GM12878 (cell line): Measurements from ENCODE around the gene INVS. TPM values are rescaled to one million over a fixed set of nuclear protein-coding genes. Genes with fewer than 3 reads are reported as not detected.

Experiments used
- ATAC-seq: fragments of 200-7000 bp; cut with Tn5 transposase; 3 replicates; pipeline ENCODE4 v1.9.1; 2020; ENCODE audit warnings: mild to moderate bottlenecking, moderate library complexity
- BruUV-seq: library from RNA; stranded (reverse); fragments of 400-500 nt; replicated peaks from 2 replicates; lab custom pipeline; 2021; lab: Mats Ljungman, UMichigan
- CTCF ChIA-PET: fragments of 300-600 bp; sonication (Branson Sonifier 250); formaldehyde crosslinking; extraction: SDS; loops from one replicate; lab custom pipeline; 2021; ENCODE audit warnings: inconsistent platforms; lab: Yijun Ruan, JAX
- POLR2A ChIA-PET: fragments of 350-600 bp; formaldehyde crosslinking; extraction: SDS; loops from one replicate; lab custom pipeline; 2021; ENCODE audit warnings: inconsistent platforms; lab: Charles Lee
- RAD21 ChIA-PET: fragments of 300-600 bp; sonication (Branson Sonifier 250); formaldehyde crosslinking; loops from one replicate; lab custom pipeline; 2023; ENCODE audit warnings: antibody characterized with exemption; ENCODE audit not compliant: unreplicated experiment; lab: Charles Lee
- SMC1A ChIA-PET: fragments of 300-600 bp; sonication (Branson Sonifier 250); formaldehyde crosslinking; loops from one replicate; lab custom pipeline; 2023; ENCODE audit not compliant: unreplicated experiment, uncharacterized antibody; lab: Charles Lee
- DNase-seq: peaks from one replicate; pipeline ENCODE4 v3.0.0-alpha.2; 2011; ENCODE audit warnings: low read depth, low spot score
- FAIRE-seq: peaks from 3 replicates; lab custom pipeline; 2011; peaks lifted over from hg19 to GRCh38; lab: Jason Lieb, UNC
- H2AFZ ChIP-seq: 2 replicates; pipeline ENCODE4 v1.6.0; 2011; ENCODE audit warnings: low read depth, low read length, control low read depth; ENCODE audit not compliant: control insufficient read depth
- H3K27ac ChIP-seq: 2 replicates; pipeline ENCODE4 v1.5.1; 2011; ENCODE audit warnings: control low read depth; ENCODE audit not compliant: control insufficient read depth, insufficient read depth
- H3K27me3 ChIP-seq, 2 experiments: replicated peaks in 1 of 2; 2 replicates each; pipeline versions ENCODE4 v1.6.0 to v1.6.1; 2011; ENCODE audit warnings: low read length in 1 of 2; ENCODE audit not compliant: control insufficient read depth in 2 of 2, insufficient read depth in 2 of 2
- H3K36me3 ChIP-seq, 2 experiments: 2 replicates each; pipeline ENCODE4 v1.5.1; 2011; ENCODE audit warnings: low read length in 1 of 2; ENCODE audit not compliant: control insufficient read depth in 2 of 2, insufficient read depth in 2 of 2
- H3K4me1 ChIP-seq: 2 replicates; pipeline ENCODE4 v1.6.1; 2011; ENCODE audit warnings: mild to moderate bottlenecking, low read length, moderate library complexity, mixed read lengths; ENCODE audit not compliant: control insufficient read depth, insufficient read depth
- H3K4me2 ChIP-seq: 2 replicates; pipeline ENCODE4 v1.6.0; 2011; ENCODE audit warnings: control low read depth; ENCODE audit not compliant: control insufficient read depth, insufficient read depth
- H3K4me3 ChIP-seq: fragments of 200-600 bp; sonication (generic); 2 replicates; pipeline ENCODE4 v1.5.1; 2016
- H3K79me2 ChIP-seq: 2 replicates; pipeline ENCODE4 v1.6.0; 2011; ENCODE audit warnings: low read length; ENCODE audit not compliant: control insufficient read depth, insufficient read depth
- H3K9ac ChIP-seq: 2 replicates; pipeline ENCODE4 v1.8.0; 2011; ENCODE audit warnings: low read length, control low read depth, mixed read lengths; ENCODE audit not compliant: control insufficient read depth, insufficient read depth
- H3K9me3 ChIP-seq: replicated peaks from 3 replicates; pipeline ENCODE4 v1.5.1; 2011; ENCODE audit warnings: mild to moderate bottlenecking, low read length; ENCODE audit not compliant: control insufficient read depth, insufficient read depth
- H4K20me1 ChIP-seq: 2 replicates; pipeline ENCODE4 v1.6.0; 2011; ENCODE audit not compliant: control insufficient read depth, insufficient read depth
- EED ChIP-seq: sonication (generic); IDR thresholded peaks from 2 replicates; pipeline ENCODE4 v1.6.1; 2016; ENCODE audit warnings: antibody characterized with exemption, low read depth
- POLR2AphosphoS5 ChIP-seq: IDR thresholded peaks from 2 replicates; pipeline ENCODE4 v1.6.1; 2011; ENCODE audit warnings: mild to moderate bottlenecking, low read length, inconsistent platforms
- SPI1 ChIP-seq: IDR thresholded peaks from 2 replicates; pipeline ENCODE4 v1.6.1; 2011; ENCODE audit warnings: low read depth, mild to moderate bottlenecking, low read length, moderate library complexity, borderline replicate concordance; ENCODE audit not compliant: insufficient read depth
- SRF ChIP-seq, 2 experiments: IDR thresholded peaks; 2 replicates each; pipeline ENCODE4 v1.6.1; 2011; ENCODE audit warnings: low read depth in 2 of 2, low read length in 2 of 2, mild to moderate bottlenecking in 1 of 2, moderate library complexity in 1 of 2
- ZNF274 ChIP-seq: IDR thresholded peaks from one replicate; pipeline ENCODE4 v1.8.0; 2011; ENCODE audit not compliant: insufficient read length, insufficient read depth
- ZNF592 ChIP-seq: fragments of 450-650 bp; IDR thresholded peaks from 2 replicates; pipeline ENCODE4 v1.6.1; 2017; ENCODE audit warnings: mild to moderate bottlenecking, moderate library complexity
- WGBS: methylation state at CpG from one replicate; pipeline ENCODE4 v1.1.6; 2016; ENCODE audit warnings: low lambda C conversion rate; ENCODE audit not compliant: insufficient replicate concordance, insufficient coverage; ENCODE audit errors: missing lambda C conversion rate; 5-methylcytosine and 5-hydroxymethylcytosine counted together
- in situ Hi-C: fragments of 300-500 bp; cut with MboI; formaldehyde crosslinking; loops from 9 replicates; pipeline ENCODE4 v1.14.3; 2018; ENCODE audit warnings: mixed read lengths
- intact Hi-C: fragments of 100-400 bp; cut with micrococcal nuclease; formaldehyde crosslinking; loops from one replicate; pipeline ENCODE4 v1.14.2; 2022; ENCODE audit not compliant: unreplicated experiment
- polyA plus RNA-seq, 11 experiments: library from polyadenylated mRNA; depleted of rRNA in 4 of 11; unstranded in 6 of 11; stranded (reverse) in 5 of 11; fragments of >200 nt; fragmentation: Nextera tagmentation in 4 of 11; fragmentation: Illumina TruSeq in 1 of 11; extraction: Ambion mirVana in 4 of 11; extraction: Trizol in 1 of 11; gene quantifications; 1 replicate in 1 of 11; 2 replicates in 10 of 11; pipeline versions ENCODE4 v1.2.1 to v1.2.3, GENCODE V29; 2011 to 2016; ENCODE audit warnings: inconsistent platforms in 2 of 11, missing spikeins in 2 of 11, low read depth in 1 of 11
- total RNA-seq, 4 experiments: library from RNA; depleted of rRNA in 3 of 4; stranded (reverse); fragments of >200 nt in 3 of 4; fragmentation: Illumina TruSeq in 1 of 4; extraction: Trizol in 1 of 4; gene quantifications; 2 replicates each; pipeline versions ENCODE4 v1.2.1 to v1.2.3, GENCODE V29; 2013 to 2021

INVS gene
- total and polyA plus RNA-seq, 10 of the 15 experiments (the other 5 are each of a cell fraction or from before 2014, with no cell fraction given), result 0.93 to 20.8 (median 13.2) TPM

- Histone ChIP-seq H3K27ac (no peak overlapping the region), H2AFZ (no peak overlapping the region), H3K4me1 (no peaks in the 10 kb centered on the region), H3K4me3 (no peak overlapping the region), H4K20me1 (no peaks in the 10 kb centered on the region), H3K4me2 (no peak overlapping the region), H3K9me3 (peaks cover 4% of the 10 kb centered on the region; the same call in 2 of the 3 replicates), H3K79me2 (no peaks in the 10 kb centered on the region), H3K36me3 (no peaks in the 10 kb centered on the region), H3K27me3 (no peaks in the 10 kb centered on the region), H3K9ac (no peak overlapping the region)
- intact Hi-C loops (no loop called here), in situ Hi-C loops (no loop called here)
- BruUV-seq, result no TSS peak
- no peak for DNase-seq
- POLR2A ChIA-PET, result no interaction called here
- WGBS, result 98% methylated on average over 3 of the region's 3 CpGs
- RAD21 ChIA-PET, result no interaction called here
- FAIRE-seq, result no peak
- no peak for ATAC-seq
- TF ChIP-seq ZNF592 (no peak), POLR2AphosphoS5 (no peak), SRF (IDR thresholded peaks at IDR 0.05; ENCODE audit: low read depth in 2 of 2, low read length in 2 of 2) (no peak), SPI1 (no peak), EED (no peak), ZNF274 (no peak)
- SMC1A ChIA-PET, result no interaction called here
- CTCF ChIA-PET, result no interaction called here
Measured at GRCh38 chr9:100193078-100193477, 94.0 kb downstream of the INVS start.
